Activated T-cell treated with anti-CD3 and anti-CD28 coated beads, Interleukin-2, amount 50 U/mL, for 72 hours (primary cell): ENCODE measurements around the gene TMEM51. TPM values are rescaled to one million over a fixed set of nuclear protein-coding genes. Genes with fewer than 3 reads are reported as not detected.

ENCODE experiments used
- ATAC-seq, 2 donors: fragments of 150-1000 bp; cut with Tn5 transposase; replicated peaks in 1 of 2; 2 replicates each; pipeline ENCODE4 v1.10.0; 2021; ENCODE audit warnings: moderate library complexity in 2 of 2, mild to moderate bottlenecking in 1 of 2
- DNase-seq, 2 donors: peaks; one replicate each; pipeline ENCODE4 v3.0.0; 2021 to 2022; ENCODE audit warnings: mixed read lengths in 1 of 2
- H3K27ac Mint-ChIP-seq: one replicate; pipeline ENCODE4 v1.8.0; 2022; ENCODE audit warnings: mild to moderate bottlenecking, moderate library complexity, mixed read lengths
- H3K27me3 Mint-ChIP-seq: one replicate; pipeline ENCODE4 v1.8.0; 2022; ENCODE audit warnings: low read depth, mixed read lengths
- H3K36me3 Mint-ChIP-seq, 2 donors: one replicate each; pipeline ENCODE4 v1.8.0; 2022; ENCODE audit warnings: mixed read lengths in 2 of 2, mild to moderate bottlenecking in 1 of 2; ENCODE audit not compliant: insufficient read depth in 2 of 2
- H3K4me1 Mint-ChIP-seq: one replicate; pipeline ENCODE4 v1.8.0; 2022; ENCODE audit warnings: low read depth, mixed read lengths
- H3K4me3 Mint-ChIP-seq, 2 donors: one replicate each; pipeline ENCODE4 v1.8.0; 2022; ENCODE audit warnings: mild to moderate bottlenecking in 2 of 2, mixed read lengths in 2 of 2, moderate library complexity in 2 of 2
- H3K9me3 Mint-ChIP-seq, 2 donors: one replicate each; pipeline ENCODE4 v1.8.0; 2022; ENCODE audit warnings: mixed read lengths in 2 of 2
- total RNA-seq, 2 donors: library from RNA; stranded (reverse); gene quantifications; one replicate each; pipeline ENCODE4 v1.2.3, GENCODE V29; 2022

Gene TMEM51
- total RNA-seq, 2 donors from 2014 or later: not detected

DNA sequence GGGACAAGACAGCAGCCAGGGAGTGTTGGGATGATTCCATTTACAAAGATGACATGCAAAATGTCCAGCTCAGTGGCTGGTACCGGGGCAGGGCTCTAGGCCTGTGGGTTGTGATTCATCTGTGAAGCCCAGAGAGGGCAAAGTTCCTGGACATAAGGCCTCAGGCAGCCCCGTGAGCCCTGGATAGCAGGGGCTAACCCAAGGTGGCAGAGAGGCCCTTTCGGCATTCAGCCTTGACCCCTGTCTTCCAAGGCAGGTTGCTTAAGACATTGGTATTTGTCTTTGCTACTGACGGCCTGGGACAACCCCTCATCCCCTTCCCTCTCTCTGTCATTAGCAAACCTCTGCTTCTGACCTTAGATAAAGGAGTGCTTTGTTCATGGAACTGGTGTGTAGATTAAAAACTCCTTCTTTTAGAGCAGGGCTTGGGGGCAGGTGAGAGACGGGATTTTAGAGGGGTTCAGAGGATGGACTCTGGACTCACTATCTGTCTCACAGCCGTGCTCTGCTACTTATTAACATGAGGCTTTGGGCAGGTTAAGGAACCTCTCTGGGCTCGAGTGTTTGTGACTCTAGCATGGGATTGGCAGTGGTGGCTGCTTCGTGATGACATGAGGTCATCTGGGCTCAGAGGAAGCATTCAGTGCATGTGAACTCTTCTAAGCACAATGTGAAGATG is 36.3 kb downstream of the TMEM51 start:
- no peaks in the 10 kb centered on the region for H3K4me1 Mint-ChIP-seq
- H3K4me3 Mint-ChIP-seq: no peak overlapping the region
- no peak overlapping the region for H3K27ac Mint-ChIP-seq
- no peak for DNase-seq
- ATAC-seq: no peak
- peaks cover 8% of the 10 kb centered on the region for H3K27me3 Mint-ChIP-seq
- H3K9me3 Mint-ChIP-seq: no peaks in the 10 kb centered on the region
- H3K36me3 Mint-ChIP-seq: no peaks in the 10 kb centered on the region

DNA sequence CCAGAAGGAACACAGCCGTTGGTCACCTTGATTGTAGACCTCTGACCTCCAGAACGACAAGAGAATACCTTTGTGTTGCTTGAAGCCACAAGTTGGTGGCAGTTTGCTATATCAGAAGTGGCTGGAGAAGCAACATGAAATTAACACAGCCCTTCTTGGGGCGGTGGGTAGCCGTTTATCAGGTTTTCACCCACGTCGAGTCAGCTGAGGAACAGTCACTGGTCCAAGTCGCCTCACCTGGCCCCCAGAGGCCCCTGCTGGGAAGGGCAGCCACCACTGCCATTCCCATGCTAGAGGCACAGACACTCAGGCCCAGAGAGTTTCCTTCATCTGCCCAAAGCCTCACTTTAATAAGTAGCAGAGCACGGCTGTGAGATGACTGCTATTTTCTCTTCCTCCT is 37.7 kb downstream of the TMEM51 start:
- Mint-ChIP-seq H3K9me3 (no peaks in the 10 kb centered on the region), H3K4me1 (no peaks in the 10 kb centered on the region), H3K4me3 (no peak overlapping the region), H3K27me3 (no peaks in the 10 kb centered on the region), H3K27ac (no peak overlapping the region), H3K36me3 (no peaks in the 10 kb centered on the region)
- ATAC-seq (no peak), DNase-seq (no peak)

DNA sequence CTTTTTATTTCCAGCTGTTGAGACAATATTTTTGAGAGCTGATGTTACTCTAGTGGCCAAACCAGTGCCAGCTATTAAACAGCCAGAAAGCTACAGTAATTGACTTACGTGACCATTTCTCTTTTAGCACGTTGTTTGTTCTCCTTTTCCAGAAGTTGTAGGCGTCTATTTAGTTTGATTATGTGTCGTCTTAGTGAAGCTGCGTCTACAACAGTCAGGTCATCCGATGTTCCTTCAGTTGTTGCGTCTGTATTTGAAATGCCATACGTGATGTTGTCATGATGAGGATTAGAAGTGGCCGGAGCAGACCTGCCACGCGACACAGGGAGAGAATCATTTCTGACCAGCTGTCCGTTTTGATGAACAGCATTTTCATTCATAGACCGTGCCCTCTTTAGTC is 38.2 kb downstream of the TMEM51 start:
- H3K9me3 Mint-ChIP-seq: no peaks in the 10 kb centered on the region
- DNase-seq: no peak
- ATAC-seq: no peak
- H3K36me3 Mint-ChIP-seq: no peaks in the 10 kb centered on the region
- no peaks in the 10 kb centered on the region for H3K27me3 Mint-ChIP-seq
- no peaks in the 10 kb centered on the region for H3K4me1 Mint-ChIP-seq
- no peak overlapping the region for H3K4me3 Mint-ChIP-seq
- no peak overlapping the region for H3K27ac Mint-ChIP-seq

DNA sequence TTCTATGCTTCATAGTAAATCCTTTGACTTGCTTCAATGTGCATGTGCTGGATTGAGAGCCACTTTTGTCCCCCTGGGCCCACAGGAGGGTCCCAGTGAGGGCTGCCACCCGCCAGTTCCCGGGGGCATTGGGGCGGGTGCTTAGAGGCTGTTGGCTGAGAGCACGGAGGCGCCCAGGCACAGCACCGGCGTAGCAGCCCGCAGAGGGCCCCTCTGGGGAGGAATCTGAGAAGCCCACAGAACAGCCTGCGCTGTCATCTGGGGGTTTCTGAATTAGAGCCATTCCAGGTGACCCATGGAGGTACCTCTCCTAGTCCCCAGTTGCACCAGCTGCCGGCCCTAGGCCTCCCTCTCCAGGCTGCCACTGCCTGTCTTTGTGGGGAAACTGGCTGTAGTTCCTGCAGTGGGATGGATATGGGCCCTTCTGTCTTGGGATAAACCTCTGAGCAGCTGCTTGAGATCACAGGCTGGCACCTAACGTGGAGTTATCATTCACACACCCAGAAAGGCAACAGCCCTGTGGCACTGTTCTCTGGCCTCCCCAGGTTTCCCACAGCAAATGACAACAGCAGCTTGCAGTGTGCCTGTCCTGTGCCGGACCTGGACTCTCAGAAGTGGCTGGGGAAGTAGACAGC is 39.5 kb downstream of the TMEM51 start:
- Mint-ChIP-seq H3K27ac (no peak overlapping the region), H3K27me3 (no peaks in the 10 kb centered on the region)
- ATAC-seq: no peak

DNA sequence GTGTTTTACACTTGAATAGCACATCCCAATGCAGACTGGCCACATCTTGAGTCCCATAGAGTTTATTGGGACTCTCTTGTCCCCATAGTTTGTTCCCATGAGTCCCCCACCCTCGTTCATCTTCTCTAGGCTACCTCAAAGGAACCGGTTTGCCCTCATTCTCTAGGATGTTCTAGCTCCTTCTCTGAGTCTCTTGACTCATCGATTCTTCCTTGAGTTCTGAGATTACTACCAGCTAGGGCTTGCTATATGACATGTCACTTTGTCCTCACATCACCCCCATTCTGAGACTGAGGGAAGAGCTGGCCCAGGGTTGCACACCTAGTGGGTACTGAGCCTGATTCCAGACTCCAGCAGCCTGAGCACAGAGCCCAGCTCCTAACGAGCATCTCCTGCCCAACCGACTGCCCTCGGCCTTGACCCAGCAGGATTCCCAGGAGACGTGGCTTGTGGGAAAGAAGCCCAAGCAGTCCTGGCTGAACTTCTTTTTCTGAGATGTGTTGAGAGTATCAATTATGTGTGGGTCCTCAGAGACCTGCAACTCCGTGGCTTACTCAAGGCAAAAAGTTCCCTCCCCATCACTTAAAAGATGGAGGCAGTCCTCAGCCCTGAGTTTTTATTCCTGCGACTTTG is 42.0 kb downstream of the TMEM51 start:
- Mint-ChIP-seq H3K4me1 (no peaks in the 10 kb centered on the region), H3K36me3 (no peaks in the 10 kb centered on the region), H3K27ac (no peak overlapping the region), H3K4me3 (no peak overlapping the region), H3K9me3 (no peaks in the 10 kb centered on the region), H3K27me3 (no peaks in the 10 kb centered on the region)
- ATAC-seq: no peak
- no peak for DNase-seq

More for the DNA sequence above, 39.5 kb downstream of the TMEM51 start:
- no peaks in the 10 kb centered on the region for H3K9me3 Mint-ChIP-seq
- no peak for DNase-seq
- no peaks in the 10 kb centered on the region for H3K36me3 Mint-ChIP-seq
- no peak overlapping the region for H3K4me3 Mint-ChIP-seq
- H3K4me1 Mint-ChIP-seq: no peaks in the 10 kb centered on the region

DNA sequence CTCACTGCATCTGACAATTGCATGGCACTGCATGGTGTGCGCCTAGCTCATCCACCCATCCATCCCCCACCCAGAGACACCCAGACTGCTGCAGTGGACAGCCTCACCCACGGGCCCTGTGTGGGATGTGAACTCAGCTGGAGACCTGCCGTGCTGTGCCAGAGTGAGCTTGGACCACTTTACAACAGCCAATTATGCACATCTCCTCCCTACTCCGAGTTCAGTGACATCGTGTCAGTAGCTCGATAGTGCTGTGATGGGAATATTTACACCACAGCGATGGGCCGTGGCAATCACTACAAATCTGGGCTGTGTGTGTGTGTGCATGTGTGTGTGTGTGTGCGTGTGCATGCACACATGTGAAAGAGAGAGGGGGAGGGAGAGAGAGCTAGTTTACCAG is 42.5 kb downstream of the TMEM51 start:
- Mint-ChIP-seq H3K36me3 (no peaks in the 10 kb centered on the region), H3K4me1 (no peaks in the 10 kb centered on the region), H3K9me3 (no peaks in the 10 kb centered on the region), H3K27ac (no peak overlapping the region), H3K4me3 (no peak overlapping the region), H3K27me3 (no peaks in the 10 kb centered on the region)
- DNase-seq (no peak), ATAC-seq (no peak)

DNA sequence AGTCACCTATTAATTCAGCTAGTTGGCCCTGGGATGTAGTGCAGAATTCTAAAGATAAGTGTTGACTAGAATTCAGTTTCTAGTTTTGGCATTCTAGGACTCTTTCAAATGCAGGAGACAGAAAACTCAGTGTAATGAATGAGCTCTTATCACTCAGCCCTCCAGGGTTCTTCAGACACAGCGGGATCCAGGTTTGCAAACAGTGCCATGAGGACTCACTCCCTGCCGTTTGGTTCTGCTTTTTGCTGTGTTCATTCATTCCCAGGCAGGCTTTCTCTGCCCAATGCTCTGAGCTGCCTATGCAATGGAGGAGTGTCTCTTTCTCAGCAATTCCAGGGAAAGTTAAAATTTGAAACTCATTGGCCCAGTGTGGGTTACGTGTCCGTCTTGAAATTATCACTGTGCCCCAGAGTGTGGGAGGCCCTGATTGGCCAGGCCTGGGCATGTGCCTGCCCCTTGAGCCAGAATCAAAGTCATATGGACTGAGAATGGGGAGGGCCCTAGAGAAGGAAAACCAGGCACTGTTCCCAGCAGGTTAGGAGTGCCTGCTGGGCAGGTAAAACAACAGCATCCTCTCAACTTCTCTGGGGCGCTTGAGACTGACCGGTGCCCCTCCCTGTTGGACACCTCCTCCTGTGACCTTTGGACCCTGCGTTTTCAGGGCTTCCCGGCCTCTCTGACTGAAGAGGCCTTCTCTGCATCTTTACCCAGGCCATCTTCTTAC is 43.4 kb downstream of the TMEM51 start:
- ATAC-seq: no peak

DNA sequence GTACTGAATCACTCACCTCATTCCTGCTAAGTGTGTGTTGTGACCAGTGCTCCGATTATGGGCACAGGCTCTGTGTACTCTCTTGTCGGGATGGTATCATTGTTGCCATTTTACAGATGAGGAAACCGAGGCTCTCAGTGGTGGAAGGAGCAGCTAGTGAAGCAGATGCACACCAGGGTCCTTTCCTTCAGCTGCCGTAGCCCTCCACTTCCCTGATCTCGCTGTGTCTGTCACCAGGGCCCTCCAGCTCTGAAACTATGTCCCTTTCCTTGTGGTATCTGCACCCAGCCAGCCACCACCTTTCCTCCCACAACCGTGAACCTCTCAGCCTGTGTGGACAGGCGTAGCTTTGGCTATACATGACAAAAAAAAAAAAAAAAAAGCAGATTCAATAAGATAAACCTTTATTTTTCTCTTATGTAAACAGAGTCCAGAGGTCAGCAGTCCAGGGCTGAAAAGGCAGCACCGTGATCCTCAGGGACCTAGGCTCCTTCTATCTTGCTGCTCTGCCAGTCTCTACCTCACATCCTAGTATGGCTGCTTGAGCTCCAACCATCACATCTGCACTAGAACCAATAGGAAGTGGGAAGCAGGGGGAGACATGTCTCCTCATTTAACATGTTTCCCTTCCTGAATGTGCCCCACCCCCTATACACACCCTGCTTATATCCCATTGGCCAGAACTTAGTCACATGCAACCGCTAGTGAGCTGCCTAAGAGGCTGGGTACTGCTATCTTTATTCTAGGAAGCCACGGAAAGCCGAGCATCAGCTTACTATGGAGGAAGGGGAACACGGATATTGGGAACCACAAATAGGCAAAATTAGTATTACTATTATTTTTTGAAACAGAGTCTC is 44.3 kb downstream of the TMEM51 start:
- H3K27ac Mint-ChIP-seq: no peak overlapping the region
- H3K9me3 Mint-ChIP-seq: no peaks in the 10 kb centered on the region
- no peak for ATAC-seq
- H3K27me3 Mint-ChIP-seq: peaks cover 6% of the 10 kb centered on the region
- no peaks in the 10 kb centered on the region for H3K36me3 Mint-ChIP-seq
- H3K4me1 Mint-ChIP-seq: no peaks in the 10 kb centered on the region
- DNase-seq: no peak
- no peak overlapping the region for H3K4me3 Mint-ChIP-seq

More for the DNA sequence above, 43.4 kb downstream of the TMEM51 start:
- Mint-ChIP-seq H3K9me3 (no peaks in the 10 kb centered on the region), H3K4me3 (no peak overlapping the region), H3K27ac (no peak overlapping the region), H3K27me3 (no peaks in the 10 kb centered on the region), H3K4me1 (no peaks in the 10 kb centered on the region), H3K36me3 (no peaks in the 10 kb centered on the region)
- DNase-seq: no peak

DNA sequence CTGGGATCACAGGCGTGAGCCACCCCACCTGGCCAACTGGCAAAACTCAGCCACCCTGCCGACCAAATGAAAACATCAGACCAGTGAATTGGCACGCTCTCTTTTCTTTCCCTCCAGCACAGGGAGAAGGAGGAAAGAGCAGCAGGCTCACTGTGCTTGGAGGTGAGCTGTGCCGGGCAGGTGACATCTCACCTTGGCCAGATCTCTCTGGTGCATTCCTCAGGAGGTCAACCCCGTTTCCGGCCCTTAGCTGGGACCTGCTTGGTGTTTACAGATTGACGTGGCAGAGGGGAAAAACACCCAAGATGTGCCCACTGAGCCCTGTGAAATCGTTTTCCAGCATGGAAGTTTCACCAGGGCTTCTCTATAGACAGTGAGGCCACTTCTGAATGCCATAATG is 45.1 kb downstream of the TMEM51 start:
- no peaks in the 10 kb centered on the region for H3K9me3 Mint-ChIP-seq
- no peak overlapping the region for H3K27ac Mint-ChIP-seq
- H3K36me3 Mint-ChIP-seq: no peaks in the 10 kb centered on the region
- DNase-seq (no peak), ATAC-seq (no peak)
- no peak overlapping the region for H3K4me3 Mint-ChIP-seq
- H3K27me3 Mint-ChIP-seq: peaks cover 6% of the 10 kb centered on the region
- H3K4me1 Mint-ChIP-seq: no peaks in the 10 kb centered on the region

DNA sequence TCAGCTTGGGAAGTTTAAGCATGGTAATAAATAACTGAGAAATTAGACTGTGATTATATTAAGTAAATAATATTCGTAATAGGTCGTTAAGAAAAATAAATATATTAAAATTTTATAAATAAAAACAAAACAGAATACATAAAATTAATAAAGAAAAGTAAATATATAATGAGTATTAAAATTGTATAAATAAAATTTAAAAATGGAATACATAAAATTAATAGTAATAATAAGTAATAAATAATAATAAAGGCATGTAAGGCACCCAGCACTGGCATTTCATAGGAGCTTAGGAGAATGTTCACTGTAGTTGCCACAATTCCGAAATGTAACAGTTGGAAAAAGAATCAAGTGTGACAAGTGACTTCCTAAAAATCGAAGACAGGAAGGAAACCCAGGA is 47.7 kb downstream of the TMEM51 start:
- DNase-seq: no peak
- Mint-ChIP-seq H3K36me3 (no peaks in the 10 kb centered on the region), H3K27me3 (peaks cover 12% of the 10 kb centered on the region), H3K27ac (no peak overlapping the region), H3K4me3 (no peak overlapping the region), H3K9me3 (no peaks in the 10 kb centered on the region), H3K4me1 (no peaks in the 10 kb centered on the region)
- no peak for ATAC-seq

DNA sequence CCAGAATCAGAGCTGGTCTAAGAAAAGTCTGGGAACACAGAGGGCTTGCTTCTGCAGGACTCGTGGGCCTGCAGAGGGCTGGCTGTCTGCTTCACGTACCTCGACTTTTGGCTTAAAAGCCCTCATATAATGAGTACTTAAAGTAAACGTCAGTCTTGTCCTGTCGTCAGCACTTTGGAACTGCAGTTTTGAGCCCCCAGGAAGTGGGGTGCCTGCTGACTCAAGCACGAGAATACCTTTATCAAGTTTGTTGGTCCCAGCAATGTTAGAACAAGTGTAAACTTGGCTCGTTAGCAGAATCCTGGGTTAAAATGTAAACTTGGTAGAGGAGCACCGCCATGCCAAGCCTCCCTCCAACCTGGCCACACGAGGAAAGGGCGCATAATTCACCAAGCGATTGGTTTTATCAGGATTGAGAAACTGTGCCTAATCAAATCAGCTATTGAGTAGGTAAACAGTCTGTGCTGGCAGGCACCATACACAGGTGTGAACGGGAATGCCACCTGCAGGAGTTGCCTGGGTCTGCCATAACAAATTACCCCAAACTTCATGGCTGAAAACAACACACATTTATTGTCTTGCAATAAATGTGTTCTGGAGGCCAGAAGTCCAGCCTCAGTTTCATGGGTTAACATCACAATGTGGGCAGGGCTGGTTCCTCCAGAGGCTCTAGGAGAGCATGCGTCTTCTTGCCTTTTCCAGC is 48.5 kb downstream of the TMEM51 start:
- H3K27me3 Mint-ChIP-seq: peaks cover 12% of the 10 kb centered on the region
- no peaks in the 10 kb centered on the region for H3K36me3 Mint-ChIP-seq
- H3K27ac Mint-ChIP-seq: no peak overlapping the region
- H3K9me3 Mint-ChIP-seq: no peaks in the 10 kb centered on the region
- ATAC-seq (no peak), DNase-seq (no peak)
- H3K4me1 Mint-ChIP-seq: no peaks in the 10 kb centered on the region
- H3K4me3 Mint-ChIP-seq: no peak overlapping the region

DNA sequence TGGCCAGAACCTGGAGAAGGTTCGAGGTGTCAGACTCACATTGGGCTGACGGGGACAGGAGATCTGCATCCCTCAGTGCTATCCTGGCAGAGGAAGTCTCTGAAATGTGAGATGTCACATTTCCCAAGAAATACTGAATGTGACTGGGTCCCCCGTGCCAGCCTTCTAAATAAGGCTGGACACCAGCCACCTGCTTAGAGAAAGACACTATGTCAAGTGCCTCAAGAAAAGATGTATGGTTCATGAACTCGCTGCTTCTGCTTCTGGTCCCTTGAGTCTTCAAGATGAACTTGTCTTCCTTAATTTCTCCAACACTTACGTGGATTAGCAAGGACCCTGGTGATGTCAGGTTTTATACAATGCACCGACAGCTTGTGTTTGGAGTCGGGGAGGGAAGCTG is 51.4 kb downstream of the TMEM51 start:
- Mint-ChIP-seq H3K36me3 (no peaks in the 10 kb centered on the region), H3K4me3 (no peak overlapping the region), H3K4me1 (no peaks in the 10 kb centered on the region), H3K27me3 (peaks cover 12% of the 10 kb centered on the region), H3K27ac (no peak overlapping the region), H3K9me3 (no peaks in the 10 kb centered on the region)
- DNase-seq (no peak), ATAC-seq (no peak)
